ENCODE measurements around the gene VMA21. TPM values are rescaled to one million over a fixed set of nuclear protein-coding genes. Genes with fewer than 3 reads are reported as not detected.

The VMA21 gene, protein sequence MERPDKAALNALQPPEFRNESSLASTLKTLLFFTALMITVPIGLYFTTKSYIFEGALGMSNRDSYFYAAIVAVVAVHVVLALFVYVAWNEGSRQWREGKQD
- total RNA-seq: 45.6 and 50.9 TPM in 2 replicates

GRCh38 chrX:151396825-151397740 is at the start of gene VMA21:
TSS of gene VMA21 (plus strand) at chrX:151397206. CDS start at chrX:151397309, 103 bp downstream.

Other genes starting within 250 kb of the VMA21 start
- gene GPR50, start 220.6 kb upstream of the VMA21 start, total RNA-seq: not detected in 2 replicates
- not detected in 2 replicates for gene PASD1, start 166.5 kb downstream of the VMA21 start, total RNA-seq

All from endothelial cell of coronary artery (primary cell).